ENCODE measurements around the gene WDR37.

The WDR37 gene

DNA sequence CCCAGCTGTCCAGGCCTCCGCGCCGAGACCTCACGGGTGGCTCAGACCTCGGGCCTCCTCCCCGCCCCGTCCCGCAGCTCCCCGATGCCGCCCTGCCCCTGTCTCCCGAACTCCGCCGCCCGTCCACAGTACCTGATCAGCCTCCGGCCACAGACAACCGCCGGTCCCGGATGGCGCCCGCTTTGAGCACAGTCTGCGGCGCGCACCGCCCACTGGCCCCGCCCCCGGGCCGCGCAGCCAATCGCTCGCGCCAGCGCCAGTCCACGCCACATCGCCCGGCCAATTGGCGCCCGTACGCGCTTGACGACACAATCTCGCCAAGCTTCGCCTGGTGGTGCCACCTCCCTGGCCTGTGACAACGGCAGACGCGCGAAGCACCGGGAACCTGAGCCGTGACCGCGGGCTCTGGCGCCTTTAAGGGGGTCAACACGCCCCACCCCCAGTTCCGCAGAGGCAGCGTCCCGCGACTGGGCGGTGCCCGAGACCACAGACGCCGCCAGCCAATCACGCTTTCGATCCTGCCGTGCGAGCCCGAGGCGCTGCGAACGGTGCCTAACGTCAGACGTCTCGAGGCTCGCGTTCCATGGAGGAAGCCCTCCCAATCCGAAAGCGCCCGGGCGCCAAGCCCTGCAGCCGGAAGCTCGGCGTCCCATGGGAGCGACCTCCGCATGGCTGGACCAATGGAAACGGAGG lies 7.3 kb upstream of the WDR37 start, which contains the start of gene IDI1 (continued):
- TF ChIP-seq, protein P1, sequence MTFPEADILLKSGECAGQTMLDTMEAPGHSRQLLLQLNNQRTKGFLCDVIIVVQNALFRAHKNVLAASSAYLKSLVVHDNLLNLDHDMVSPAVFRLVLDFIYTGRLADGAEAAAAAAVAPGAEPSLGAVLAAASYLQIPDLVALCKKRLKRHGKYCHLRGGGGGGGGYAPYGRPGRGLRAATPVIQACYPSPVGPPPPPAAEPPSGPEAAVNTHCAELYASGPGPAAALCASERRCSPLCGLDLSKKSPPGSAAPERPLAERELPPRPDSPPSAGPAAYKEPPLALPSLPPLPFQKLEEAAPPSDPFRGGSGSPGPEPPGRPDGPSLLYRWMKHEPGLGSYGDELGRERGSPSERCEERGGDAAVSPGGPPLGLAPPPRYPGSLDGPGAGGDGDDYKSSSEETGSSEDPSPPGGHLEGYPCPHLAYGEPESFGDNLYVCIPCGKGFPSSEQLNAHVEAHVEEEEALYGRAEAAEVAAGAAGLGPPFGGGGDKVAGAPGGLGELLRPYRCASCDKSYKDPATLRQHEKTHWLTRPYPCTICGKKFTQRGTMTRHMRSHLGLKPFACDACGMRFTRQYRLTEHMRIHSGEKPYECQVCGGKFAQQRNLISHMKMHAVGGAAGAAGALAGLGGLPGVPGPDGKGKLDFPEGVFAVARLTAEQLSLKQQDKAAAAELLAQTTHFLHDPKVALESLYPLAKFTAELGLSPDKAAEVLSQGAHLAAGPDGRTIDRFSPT (tag by site-specific recombination; IDR thresholded peaks at IDR 0.05) = peak; percentile 99
- no peak for TF ChIP-seq ZNF169 (tag by site-specific recombination; IDR thresholded peaks at IDR 0.05)
- TF ChIP-seq ZFHX2 (tag by site-specific recombination; conservative IDR thresholded peaks at IDR 0.05) = peak; percentile 84
- no peak for TF ChIP-seq ZNF777 (tag by site-specific recombination; IDR thresholded peaks at IDR 0.05; ENCODE audit: borderline replicate concordance)
- no peak for TF ChIP-seq ZNF121 (tag by site-specific recombination; IDR thresholded peaks at IDR 0.05)
- peak; percentile 76; the same call in 1 of the 2 replicates for TF ChIP-seq OVOL3 (tag by site-specific recombination; IDR thresholded peaks at IDR 0.05)
- peak; percentile 89 for TF ChIP-seq SP2 (tag by site-specific recombination; IDR thresholded peaks at IDR 0.05)
- TF ChIP-seq ZNF394 (tag by site-specific recombination; IDR thresholded peaks at IDR 0.05; ENCODE audit: borderline replicate concordance) = peak; percentile 37; the same call in 1 of the 2 replicates
- 0 out of 2 replicates have a peak, but pooled peaks have one; percentile 2 for TF ChIP-seq ZIC2 (tag by site-specific recombination; IDR thresholded peaks at IDR 0.05)
- no peak; the same call in 1 of the 2 replicates for TF ChIP-seq PBX3 (CRISPR knock-in tag; IDR thresholded peaks at IDR 0.05)
- TF ChIP-seq PRDM4 (tag by site-specific recombination; IDR thresholded peaks at IDR 0.05) = 0 out of 2 replicates have a peak, but pooled peaks have one; percentile 10
- no peak for TF ChIP-seq ZNF23 (tag by site-specific recombination; IDR thresholded peaks at IDR 0.05; ENCODE audit: borderline replicate concordance)
- TF ChIP-seq TSHZ1 (tag by site-specific recombination; IDR thresholded peaks at IDR 0.05; ENCODE audit: borderline replicate concordance) = no peak
- no peak for TF ChIP-seq ZNF416 (tag by site-specific recombination; IDR thresholded peaks at IDR 0.05)
- no peak for TF ChIP-seq BCL11B (tag by site-specific recombination; IDR thresholded peaks at IDR 0.05; ENCODE audit: low read depth)
- no peak; the same call in 1 of the 2 replicates for TF ChIP-seq KLF8 (tag by site-specific recombination; IDR thresholded peaks at IDR 0.05)
- peak; percentile 69; the same call in 1 of the 2 replicates for TF ChIP-seq TCF7L2 (IDR thresholded peaks at IDR 0.05; ENCODE audit: borderline replicate concordance, low read depth, low read length)
- TF ChIP-seq ZNF140 (tag by site-specific recombination; IDR thresholded peaks at IDR 0.05) = no peak
- TF ChIP-seq, protein P2, sequence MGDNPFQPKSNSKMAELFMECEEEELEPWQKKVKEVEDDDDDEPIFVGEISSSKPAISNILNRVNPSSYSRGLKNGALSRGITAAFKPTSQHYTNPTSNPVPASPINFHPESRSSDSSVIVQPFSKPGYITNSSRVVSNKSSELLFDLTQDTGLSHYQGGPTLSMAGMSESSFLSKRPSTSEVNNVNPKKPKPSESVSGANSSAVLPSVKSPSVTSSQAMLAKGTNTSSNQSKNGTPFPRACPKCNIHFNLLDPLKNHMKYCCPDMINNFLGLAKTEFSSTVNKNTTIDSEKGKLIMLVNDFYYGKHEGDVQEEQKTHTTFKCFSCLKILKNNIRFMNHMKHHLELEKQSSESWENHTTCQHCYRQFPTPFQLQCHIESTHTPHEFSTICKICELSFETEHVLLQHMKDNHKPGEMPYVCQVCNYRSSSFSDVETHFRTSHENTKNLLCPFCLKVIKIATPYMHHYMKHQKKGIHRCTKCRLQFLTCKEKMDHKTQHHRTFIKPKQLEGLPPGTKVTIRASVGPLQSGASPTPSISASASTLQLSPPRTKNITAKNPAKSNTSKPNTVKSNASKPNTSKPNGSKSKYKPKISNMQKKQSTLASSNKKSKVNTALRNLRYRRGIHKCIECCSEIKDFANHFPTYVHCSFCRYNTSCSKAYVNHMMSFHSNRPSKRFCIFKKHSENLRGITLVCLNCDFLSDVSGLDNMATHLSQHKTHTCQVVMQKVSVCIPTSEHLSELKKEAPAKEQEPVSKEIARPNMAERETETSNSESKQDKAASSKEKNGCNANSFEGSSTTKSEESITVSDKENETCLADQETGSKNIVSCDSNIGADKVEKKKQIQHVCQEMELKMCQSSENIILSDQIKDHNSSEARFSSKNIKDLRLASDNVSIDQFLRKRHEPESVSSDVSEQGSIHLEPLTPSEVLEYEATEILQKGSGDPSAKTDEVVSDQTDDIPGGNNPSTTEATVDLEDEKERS (tag by site-specific recombination; IDR thresholded peaks at IDR 0.05) = no peak
- TF ChIP-seq ZNF155 (tag by site-specific recombination; IDR thresholded peaks at IDR 0.05) = no peak
- TF ChIP-seq RBAK (tag by site-specific recombination; IDR thresholded peaks at IDR 0.05) = no peak
- TF ChIP-seq ZBTB21 (tag by site-specific recombination; IDR thresholded peaks at IDR 0.05) = peak; percentile 85
- TF ChIP-seq, protein P3, sequence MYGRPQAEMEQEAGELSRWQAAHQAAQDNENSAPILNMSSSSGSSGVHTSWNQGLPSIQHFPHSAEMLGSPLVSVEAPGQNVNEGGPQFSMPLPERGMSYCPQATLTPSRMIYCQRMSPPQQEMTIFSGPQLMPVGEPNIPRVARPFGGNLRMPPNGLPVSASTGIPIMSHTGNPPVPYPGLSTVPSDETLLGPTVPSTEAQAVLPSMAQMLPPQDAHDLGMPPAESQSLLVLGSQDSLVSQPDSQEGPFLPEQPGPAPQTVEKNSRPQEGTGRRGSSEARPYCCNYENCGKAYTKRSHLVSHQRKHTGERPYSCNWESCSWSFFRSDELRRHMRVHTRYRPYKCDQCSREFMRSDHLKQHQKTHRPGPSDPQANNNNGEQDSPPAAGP (tag by site-specific recombination; IDR thresholded peaks at IDR 0.05) = peak; percentile 71
- peak; percentile 82; the same call in 1 of the 2 replicates for TF ChIP-seq ZBTB20 (tag by site-specific recombination; IDR thresholded peaks at IDR 0.05)
- no peak for TF ChIP-seq ZNF426 (tag by site-specific recombination; IDR thresholded peaks at IDR 0.05)
- TF ChIP-seq ZBTB17 (tag by site-specific recombination; IDR thresholded peaks at IDR 0.05) = peak; percentile 77

All from HEK293 (cell line).